CD4-positive, alpha-beta T cell treated with Interleukin-1 beta for 1 hour (primary cell): ENCODE measurements around the gene MIOX.
"Not testable (repeated sequence)": the region's sequence is repeated elsewhere in the genome, so short reads cannot be mapped to it uniquely, and the experiment has no call there.

Experiments used
- DNase-seq, 2 donors: peaks; one replicate each; pipeline ENCODE4 v3.0.0-alpha.2; 2020 to 2022

Gene MIOX

GRCh38 chr22:50520184-50520583 lies 33.5 kb downstream of the MIOX start:
- not testable (repeated sequence) for DNase-seq

GRCh38 chr22:50520826-50521453 lies 34.3 kb downstream of the MIOX start:
- no peak for DNase-seq

- DNase-seq: no peak
These were observed 35.1 kb downstream of the MIOX start for GRCh38 chr22:50521710-50522109.

GRCh38 chr22:50522208-50522805 lies 35.6 kb downstream of the MIOX start:
- DNase-seq: no peak

- no peak for DNase-seq
These were observed 36.3 kb downstream of the MIOX start for GRCh38 chr22:50522806-50523438.

GRCh38 chr22:50523458-50523805 lies 36.8 kb downstream of the MIOX start:
- no peak for DNase-seq

- DNase-seq: no peak
These were observed 37.4 kb downstream of the MIOX start for GRCh38 chr22:50523806-50524675.

- no peak for DNase-seq
These were observed 38.0 kb downstream of the MIOX start for GRCh38 chr22:50524676-50525103.

GRCh38 chr22:50525104-50525857 lies 38.6 kb downstream of the MIOX start, which contains the start of gene SCO2:
TSS of gene SCO2 (minus strand) at chr22:50525598. CDS start at chr22:50524411, 1,187 bp downstream.
- DNase-seq: peak; percentile 97

GRCh38 chr22:50525858-50526107 lies 39.1 kb downstream of the MIOX start:
- DNase-seq: no peak

GRCh38 chr22:50526108-50526833 lies 39.6 kb downstream of the MIOX start:
- DNase-seq: peak; percentile 87

- peak; percentile 58 to 70 for DNase-seq
These were observed 40.5 kb downstream of the MIOX start for GRCh38 chr22:50526834-50527801.

- no peak for DNase-seq
These were observed 41.4 kb downstream of the MIOX start for GRCh38 chr22:50527921-50528681.

GRCh38 chr22:50528682-50529415 lies 42.2 kb downstream of the MIOX start:
- DNase-seq: no peak

- DNase-seq: no peak
These were observed 42.8 kb downstream of the MIOX start for GRCh38 chr22:50529416-50529896.

GRCh38 chr22:50529897-50530579 lies 43.4 kb downstream of the MIOX start, which contains the start of gene TYMP:
TSS of gene TYMP (minus strand) at chr22:50530012. CDS start at chr22:50529709, 303 bp downstream.
- DNase-seq: peak; percentile 78 to 80

GRCh38 chr22:50530580-50530876 lies 43.9 kb downstream of the MIOX start:
- no peak for DNase-seq

GRCh38 chr22:50530877-50531545 lies 44.4 kb downstream of the MIOX start:
- DNase-seq: peak; percentile 85 to 90
